ENCODE measurements around the gene NCKAP5L. TPM values are rescaled to one million over a fixed set of nuclear protein-coding genes. Genes with fewer than 3 reads are reported as not detected.

Gene NCKAP5L
- total and polyA plus RNA-seq, 8 donors: 4.1 to 18.3 (median 7.2) TPM

GRCh38 chr12:49806877-49807276, 21.3 kb downstream of the NCKAP5L start:
- no peak for DNase-seq
- no peak for ATAC-seq
- FAIRE-seq: no peak

GRCh38 chr12:49806321-49806813, 21.8 kb downstream of the NCKAP5L start:
- intact Hi-C loops (cut with DNase I): no loop called here
- DNase-seq: no peak
- FAIRE-seq: no peak
- Histone ChIP-seq H3K4me1 (no peaks in the 10 kb centered on the region), H3K27ac (no peak overlapping the region), H3K9me3 (no peaks in the 10 kb centered on the region), H3K4me3 (no peak overlapping the region), H3K27me3 (no peaks in the 10 kb centered on the region), H3K36me3 (peaks cover 0 to 5% (median 0%) of the 10 kb centered on the region in 3 donors)
- no peak for TF ChIP-seq CTCF (IDR thresholded peaks at IDR 0.05)
- ATAC-seq: no peak
- WGBS, 2 donors: 86 to 89% methylated on average over 7 of the region's 7 CpGs

More at GRCh38 chr12:49806877-49807276, 21.3 kb downstream of the NCKAP5L start:
- Histone ChIP-seq H3K9me3 (no peaks in the 10 kb centered on the region), H3K27me3 (no peaks in the 10 kb centered on the region), H3K4me1 (no peaks in the 10 kb centered on the region), H3K27ac (no peak overlapping the region), H3K4me3 (no peak overlapping the region), H3K36me3 (peaks cover 0 to 5% (median 0%) of the 10 kb centered on the region in 3 donors)
- 89 to 90% methylated on average over 7 of the region's 7 CpGs for WGBS, 2 donors
- TF ChIP-seq CTCF (IDR thresholded peaks at IDR 0.05): no peak
- intact Hi-C loops (cut with DNase I): no loop called here

GRCh38 chr12:49805409-49805808, 22.8 kb downstream of the NCKAP5L start:
- no peak for FAIRE-seq
- no peak for ATAC-seq
- Histone ChIP-seq H3K36me3 (peaks cover 0 to 5% (median 0%) of the 10 kb centered on the region in 3 donors), H3K27me3 (no peaks in the 10 kb centered on the region), H3K27ac (no peak overlapping the region), H3K4me1 (no peaks in the 10 kb centered on the region), H3K4me3 (no peak overlapping the region), H3K9me3 (no peaks in the 10 kb centered on the region)
- WGBS, 2 donors: 89 to 91% methylated on average over 5 of the region's 5 CpGs
- intact Hi-C loops (cut with DNase I): no loop called here
- no peak for TF ChIP-seq CTCF (IDR thresholded peaks at IDR 0.05)
- DNase-seq: no peak

GRCh38 chr12:49804821-49805220, 23.4 kb downstream of the NCKAP5L start:
- Histone ChIP-seq H3K36me3 (peaks cover 0 to 5% (median 0%) of the 10 kb centered on the region in 3 donors), H3K27me3 (no peaks in the 10 kb centered on the region), H3K27ac (no peak overlapping the region), H3K4me1 (no peaks in the 10 kb centered on the region), H3K9me3 (no peaks in the 10 kb centered on the region), H3K4me3 (no peak overlapping the region)
- intact Hi-C loops (cut with DNase I): no loop called here
- ATAC-seq (no peak), DNase-seq (no peak), FAIRE-seq (no peak)
- TF ChIP-seq CTCF (IDR thresholded peaks at IDR 0.05): no peak
- WGBS, 2 donors: 91 to 92% methylated on average over 10 of the region's 10 CpGs

- H3K36me3 ChIP-seq: peaks cover 0 to 5% (median 0%) of the 10 kb centered on the region in 3 donors
- no peak for ATAC-seq
- no peak for FAIRE-seq
Observed at GRCh38 chr12:49803693-49804450, 24.3 kb downstream of the NCKAP5L start.

More at GRCh38 chr12:49803693-49804450, 24.3 kb downstream of the NCKAP5L start:
- Histone ChIP-seq H3K4me1 (no peaks in the 10 kb centered on the region), H3K27me3 (no peaks in the 10 kb centered on the region), H3K9me3 (no peaks in the 10 kb centered on the region), H3K27ac (no peak overlapping the region), H3K4me3 (no peak overlapping the region)
- DNase-seq: no peak
- intact Hi-C loops (cut with DNase I): no loop called here
- TF ChIP-seq CTCF (IDR thresholded peaks at IDR 0.05): no peak
- 84 to 89% methylated on average over 12 of the region's 12 CpGs for WGBS, 2 donors
